HCEC 1CT (cell line): Measurements from ENCODE around the gene GHR.

ENCODE experiments used
- DNase-seq: peaks from one replicate; pipeline ENCODE4 v3.0.0-alpha.2; 2017

GHR gene

DNA sequence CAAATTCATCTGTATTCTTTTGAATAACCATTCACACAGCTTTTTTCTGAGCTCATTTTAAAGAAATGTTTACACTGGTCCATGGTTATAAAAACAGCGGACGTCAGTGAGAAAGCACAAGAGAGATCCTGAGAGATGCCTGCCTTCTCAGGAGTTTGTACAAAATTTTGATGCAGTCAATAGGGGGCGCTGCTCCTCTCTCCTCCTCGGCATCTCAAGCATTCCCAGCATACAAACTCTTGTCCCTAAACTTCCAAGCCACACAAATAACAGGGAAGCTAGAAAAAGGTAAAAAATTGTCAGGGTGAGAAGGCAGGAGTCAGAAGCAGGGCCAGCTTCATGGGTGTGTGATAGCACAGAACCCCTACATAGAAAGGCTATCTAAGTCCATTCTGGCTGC, 322.2 kb downstream of the GHR start:
- DNase-seq = no peak

- DNase-seq = no peak
Measured at GRCh38 chr5:42745856-42746255, 322.6 kb downstream of the GHR start.

GRCh38 chr5:42749020-42749419, 325.8 kb downstream of the GHR start:
- no peak for DNase-seq

GRCh38 chr5:42750507-42750906, 327.3 kb downstream of the GHR start:
- no peak for DNase-seq

DNA sequence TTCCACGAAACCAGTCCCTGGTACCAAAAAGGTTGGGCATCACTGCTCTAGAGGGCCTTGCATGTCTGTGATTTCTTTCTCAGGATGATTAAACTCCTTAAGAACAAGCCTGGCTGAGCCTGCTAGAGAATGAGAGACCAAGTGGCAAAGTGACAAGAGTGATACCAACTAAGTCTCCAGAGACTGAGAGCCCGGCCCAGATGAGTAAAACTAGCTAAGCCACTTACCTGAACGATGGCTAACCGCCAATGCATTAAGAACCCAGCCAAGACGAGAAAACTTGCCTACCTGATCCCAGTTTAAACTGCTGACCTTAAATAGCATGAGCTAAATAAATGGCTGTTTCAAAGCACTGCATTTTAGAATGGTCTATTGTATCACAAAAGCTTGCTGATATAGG, 327.8 kb downstream of the GHR start:
- DNase-seq = no peak

GRCh38 chr5:42753099-42753498, 329.9 kb downstream of the GHR start:
- no peak for DNase-seq

DNA sequence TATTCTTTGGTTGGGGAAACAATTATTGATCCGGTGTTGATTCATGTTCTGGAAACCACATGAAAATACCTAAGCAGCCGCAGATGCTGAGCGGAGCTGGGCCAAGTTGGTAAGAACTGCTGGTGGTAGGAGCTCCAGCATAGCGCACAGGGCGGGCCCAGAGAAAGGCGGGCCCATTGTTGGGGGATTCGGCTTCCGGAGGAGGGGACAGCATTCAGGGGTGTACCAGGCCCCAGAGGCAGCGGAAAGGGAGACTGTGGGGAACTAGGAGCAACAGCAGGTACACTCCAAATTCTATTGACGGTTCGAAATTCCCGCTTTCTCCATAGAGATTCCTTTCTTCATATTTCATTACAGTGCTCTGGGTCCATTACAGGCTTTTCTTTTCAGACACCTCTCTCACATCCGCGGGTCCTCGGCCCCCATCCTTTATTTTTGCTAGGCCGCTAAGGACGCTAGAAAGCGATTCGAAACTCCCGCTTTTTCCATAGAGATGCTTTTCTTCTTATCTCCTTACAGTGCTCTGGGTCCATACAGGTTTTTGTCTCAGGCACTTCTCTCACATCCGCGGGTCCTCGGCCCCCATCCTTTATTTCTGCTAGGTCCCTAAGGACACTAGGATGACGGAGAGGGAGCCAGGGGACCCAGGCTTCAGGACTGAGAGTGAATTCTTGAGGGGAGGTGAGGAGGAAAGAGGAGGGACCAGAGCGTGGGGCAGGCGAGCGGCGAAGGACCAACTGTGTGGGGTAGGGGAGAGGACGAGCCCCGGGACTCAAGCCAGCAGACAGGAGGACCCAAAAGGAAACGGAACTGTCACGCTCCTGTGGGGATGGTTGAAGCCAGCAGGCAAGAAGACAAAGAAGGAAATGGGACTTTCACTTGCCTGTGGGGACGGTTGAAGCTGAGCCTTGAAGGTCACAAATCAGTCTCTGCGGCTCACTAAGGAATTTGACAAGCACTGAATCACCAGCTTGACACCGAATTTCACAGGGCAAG, 333.7 kb downstream of the GHR start, which contains the start of gene CCDC152:
CCDC152 (plus strand) TSS at position 213 of the 996 bp plus-strand sequence. CDS start 2,304 bp downstream, outside the sequence.
- DNase-seq = no peak

- DNase-seq = no peak
Measured at GRCh38 chr5:42759456-42759855, 336.2 kb downstream of the GHR start.

- no peak for DNase-seq
Measured at GRCh38 chr5:42760426-42760825, 337.2 kb downstream of the GHR start.

DNA sequence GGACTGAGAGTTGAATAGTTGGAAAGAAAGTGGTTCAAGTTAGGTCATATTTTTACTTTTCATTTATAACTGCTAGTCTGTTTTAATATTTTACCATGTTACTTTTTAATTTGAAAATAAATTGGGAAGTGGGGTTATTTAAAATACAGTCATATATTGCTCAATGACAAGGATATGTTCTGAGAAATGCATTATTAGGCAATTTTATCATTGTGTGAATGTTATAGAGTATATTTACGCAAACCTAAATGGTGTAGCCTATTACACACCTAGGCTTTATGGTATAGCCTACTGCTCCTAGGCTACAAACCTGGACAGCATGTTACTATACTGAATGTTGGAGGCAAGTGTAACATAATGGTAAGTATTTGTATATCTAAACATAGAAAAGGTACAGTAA, 338.6 kb downstream of the GHR start:
- no peak for DNase-seq

- peak; percentile 20 for DNase-seq
Measured at GRCh38 chr5:42767491-42768105, 344.4 kb downstream of the GHR start.

- no peak for DNase-seq
Measured at GRCh38 chr5:42768106-42768504, 344.9 kb downstream of the GHR start.

- DNase-seq = no peak
Measured at GRCh38 chr5:42770003-42770402, 346.8 kb downstream of the GHR start.
